HG03108 (cell line): Measurements from ENCODE around the gene SCGN.

Source experiments
- ATAC-seq: cut with Tn5 transposase; IDR thresholded peaks from one replicate; pipeline ENCODE4 v1.9.1; 2021; ENCODE audit warnings: moderate library complexity; ENCODE audit not compliant: unreplicated experiment

Gene SCGN

DNA sequence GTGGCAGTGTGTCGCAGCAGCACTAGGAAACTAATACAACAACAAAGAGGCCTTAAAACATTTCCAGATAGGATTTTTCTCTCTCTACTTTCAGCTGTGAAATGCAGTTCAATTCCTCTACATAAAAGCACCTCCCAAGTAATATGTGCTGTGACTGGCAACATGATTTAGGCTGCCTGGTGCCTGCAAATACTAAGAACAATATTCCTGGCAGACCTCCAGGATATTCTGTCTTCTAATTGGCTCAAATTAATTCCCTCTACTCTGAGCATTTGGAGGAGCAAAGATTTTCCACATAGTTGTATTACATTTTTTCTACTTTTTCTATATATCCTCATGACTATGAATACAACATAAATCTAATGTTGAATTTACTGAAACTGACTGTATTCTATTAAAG, 33.2 kb downstream of the SCGN start:
- ATAC-seq: no peak

DNA sequence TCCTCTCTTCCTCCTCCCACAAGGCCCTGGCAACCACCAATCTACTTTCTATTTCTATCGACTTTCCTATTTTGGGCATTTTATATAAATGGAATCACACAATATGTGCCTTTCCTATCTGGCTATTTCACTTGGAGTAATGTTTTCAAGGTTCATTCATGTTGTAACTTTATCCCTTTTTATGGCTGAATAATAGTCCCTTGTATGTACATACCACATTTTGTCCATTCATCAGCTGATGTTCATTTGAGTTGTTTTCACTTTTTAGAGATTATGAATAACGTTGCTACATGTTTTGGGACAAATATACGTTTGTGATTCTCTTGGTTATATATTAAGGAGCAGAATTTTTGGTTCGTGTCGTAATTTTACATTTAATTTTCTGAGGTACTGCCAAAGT, 33.9 kb downstream of the SCGN start:
- ATAC-seq: no peak

DNA sequence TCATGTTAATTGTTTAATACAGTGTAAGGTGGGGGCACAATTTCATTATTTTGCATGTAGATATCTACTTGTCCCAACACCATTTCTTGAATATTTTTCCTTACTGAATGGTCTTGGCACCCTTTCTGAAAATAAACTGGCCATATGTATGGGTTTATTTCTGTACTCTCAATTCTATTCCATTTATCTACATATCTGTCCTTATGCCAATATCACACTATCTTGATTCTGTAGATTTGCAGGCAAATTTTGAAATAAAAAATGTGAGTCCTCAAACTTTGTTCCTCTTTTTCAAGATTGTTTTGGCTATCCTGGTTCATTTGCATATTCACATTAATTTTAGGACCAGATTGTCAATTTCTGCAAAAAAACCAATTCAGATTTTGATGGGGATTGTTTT, 34.8 kb downstream of the SCGN start:
- ATAC-seq: no peak

DNA sequence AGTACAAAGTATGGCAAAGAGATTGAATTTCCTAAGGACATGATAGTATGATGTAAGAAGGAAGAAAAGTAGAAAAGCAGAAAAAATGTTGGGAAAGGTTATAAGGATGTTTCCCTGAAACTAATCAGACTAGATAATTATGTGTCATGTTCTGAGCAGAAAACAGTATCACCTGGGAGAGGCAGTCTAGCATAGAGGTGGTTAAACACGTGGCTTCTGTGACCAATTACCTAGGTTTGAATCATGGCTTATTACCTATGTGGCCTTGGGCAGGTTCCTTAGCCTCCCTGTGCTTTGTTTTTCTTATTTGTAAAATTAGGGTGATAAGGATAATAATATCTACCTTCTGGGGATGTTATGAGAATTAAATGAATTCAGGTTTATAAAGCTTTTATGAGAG, 38.0 kb downstream of the SCGN start:
- ATAC-seq: no peak

DNA sequence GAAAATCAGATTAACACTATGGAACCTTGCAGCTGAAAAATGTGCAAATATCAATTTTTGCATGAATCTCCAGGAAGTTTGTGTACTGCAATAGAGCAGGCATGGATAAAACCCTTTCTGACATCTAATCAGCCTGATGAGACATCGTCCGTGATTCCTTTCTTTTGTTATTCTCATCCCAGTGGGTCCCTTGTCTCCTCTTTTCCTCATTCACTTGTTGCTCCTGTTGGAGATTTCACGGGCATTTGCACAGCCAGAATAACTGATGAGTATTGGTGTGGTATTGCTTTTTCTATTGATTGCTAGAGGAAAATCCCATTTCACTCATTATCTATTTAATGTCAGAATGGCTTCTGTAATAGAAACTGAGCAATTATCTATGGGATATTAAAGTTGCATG, 39.9 kb downstream of the SCGN start:
- no peak for ATAC-seq

DNA sequence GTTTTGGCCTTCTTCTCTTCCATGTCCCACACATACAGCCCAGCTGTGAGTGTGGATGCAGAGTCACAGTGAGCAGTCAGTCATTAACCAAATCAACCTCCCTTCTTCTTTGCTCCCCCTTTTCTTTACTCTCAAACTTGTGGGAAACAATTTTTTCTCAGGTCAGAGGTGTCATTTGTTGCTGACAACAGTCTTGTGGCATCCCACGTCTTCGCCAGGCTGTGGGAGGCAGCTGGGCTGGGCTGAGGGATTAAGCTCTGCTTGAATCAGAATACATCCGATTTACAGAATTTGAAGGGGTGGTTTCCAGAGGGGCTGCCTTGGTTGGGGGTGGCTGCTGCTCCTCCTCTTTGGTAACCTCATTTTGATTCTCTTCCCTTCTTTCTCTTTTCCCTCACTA, 40.5 kb downstream of the SCGN start:
- ATAC-seq: no peak

DNA sequence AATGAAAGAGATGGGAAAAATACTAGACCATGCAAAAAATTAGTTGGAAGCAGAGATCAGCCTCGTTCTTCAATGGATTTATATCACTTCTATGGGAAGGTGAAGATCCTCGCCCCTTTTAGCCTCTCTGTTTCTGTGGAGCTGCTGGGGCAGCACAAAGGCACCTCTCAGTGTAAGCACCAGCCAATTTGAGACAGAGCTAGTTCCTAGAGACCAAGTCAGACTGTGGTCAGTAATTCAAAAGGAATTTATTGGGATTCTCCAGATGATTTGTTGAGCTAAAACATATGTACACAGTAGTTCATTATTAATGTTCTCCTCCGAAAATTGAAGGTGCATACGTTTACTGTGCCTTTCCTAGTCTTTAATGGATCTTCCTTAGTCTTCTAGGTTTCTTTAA, 42.4 kb downstream of the SCGN start:
- ATAC-seq: no peak

DNA sequence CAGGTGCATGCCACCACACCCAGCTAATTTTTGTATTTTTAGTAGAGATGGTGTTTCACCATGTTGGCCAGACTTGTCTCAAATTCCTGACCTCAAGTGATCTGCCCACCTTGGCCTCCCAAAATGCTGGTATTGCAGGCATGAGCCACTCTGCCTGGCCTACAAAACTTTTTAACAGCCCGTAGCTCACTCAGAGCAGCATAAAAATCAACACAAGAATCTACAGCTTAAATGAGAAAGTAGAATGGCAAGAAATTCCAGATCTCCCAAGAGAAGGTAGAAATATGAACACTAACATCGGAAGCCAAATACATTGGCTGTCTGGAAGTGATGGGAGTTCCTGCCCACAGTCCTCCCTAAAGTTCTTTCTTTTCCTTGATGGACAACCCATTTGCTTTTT, 43.7 kb downstream of the SCGN start:
- ATAC-seq: no peak

DNA sequence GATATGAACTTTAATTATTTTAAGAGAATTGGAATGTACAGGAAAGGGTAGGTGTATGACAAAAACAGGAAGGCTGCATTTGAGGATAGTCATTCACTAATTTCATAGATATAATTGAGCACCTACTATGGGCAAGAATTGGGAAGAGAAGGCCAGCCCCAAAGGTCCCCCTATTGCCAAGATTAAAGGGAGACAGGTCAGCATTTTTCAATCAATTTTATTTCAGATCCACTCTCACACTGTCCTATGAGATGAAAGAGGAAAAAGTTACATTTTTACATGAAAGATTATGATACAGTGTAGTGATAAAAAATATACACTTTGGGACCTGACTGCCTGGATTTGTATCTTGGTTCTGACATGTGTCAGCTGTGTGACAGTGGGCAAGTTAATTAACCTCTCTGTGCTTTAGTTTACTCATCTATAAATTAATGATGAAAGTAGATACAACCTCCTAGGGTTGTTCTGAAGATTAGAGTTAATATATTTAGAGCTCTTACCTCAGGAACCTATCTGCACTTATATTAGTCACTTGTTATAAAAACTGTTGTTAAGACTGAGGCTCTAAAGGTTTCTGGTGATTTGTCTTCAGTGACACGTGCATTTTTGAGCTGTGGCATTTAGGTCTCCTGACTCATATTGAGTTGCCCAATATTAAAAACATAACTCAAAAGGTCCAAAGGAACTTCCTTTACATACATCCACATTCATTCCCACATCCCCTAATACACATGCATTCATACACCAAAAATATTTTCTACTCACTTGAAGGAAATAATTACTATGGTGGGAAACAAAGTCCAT, 45.7 kb downstream of the SCGN start:
- no peak for ATAC-seq

DNA sequence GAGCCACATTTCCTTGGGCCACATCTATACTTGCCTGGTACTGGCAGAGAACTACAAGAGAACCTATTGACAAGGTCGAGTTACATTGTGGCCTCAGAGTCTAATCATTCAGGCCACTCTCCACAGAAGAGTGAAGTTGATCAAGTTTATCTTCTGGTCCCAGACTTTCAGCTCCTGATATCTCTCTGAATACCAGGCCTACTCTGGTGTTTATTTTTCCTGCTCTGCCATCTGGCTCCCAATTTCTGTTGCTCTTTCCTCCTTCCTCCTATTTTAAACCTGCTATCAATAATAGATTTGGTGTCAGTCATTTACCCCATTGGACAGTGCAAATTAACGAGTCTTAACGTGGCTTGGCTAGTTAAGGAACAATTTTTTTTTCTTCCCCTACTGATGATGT, 46.6 kb downstream of the SCGN start:
- ATAC-seq: no peak

DNA sequence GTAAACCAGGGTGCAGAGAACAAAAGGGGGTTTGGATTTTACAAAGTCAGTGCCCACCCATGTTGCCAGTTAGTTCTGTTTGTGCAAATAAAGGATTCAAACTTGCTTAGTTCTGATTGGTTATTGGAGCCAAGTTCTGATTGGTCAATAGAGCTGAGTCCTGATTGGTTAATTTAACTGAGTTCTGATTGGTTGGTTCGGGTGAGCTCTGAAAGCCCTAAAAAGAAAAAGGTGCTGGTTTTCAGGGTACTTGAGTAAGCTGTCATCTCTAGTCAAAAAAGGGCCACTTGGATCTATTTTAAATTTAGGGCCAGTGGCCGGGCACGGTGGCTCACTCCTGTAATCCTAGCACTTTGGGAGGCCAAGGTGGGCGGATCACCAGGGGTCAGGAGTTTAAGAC, 47.6 kb downstream of the SCGN start:
- ATAC-seq: no peak

DNA sequence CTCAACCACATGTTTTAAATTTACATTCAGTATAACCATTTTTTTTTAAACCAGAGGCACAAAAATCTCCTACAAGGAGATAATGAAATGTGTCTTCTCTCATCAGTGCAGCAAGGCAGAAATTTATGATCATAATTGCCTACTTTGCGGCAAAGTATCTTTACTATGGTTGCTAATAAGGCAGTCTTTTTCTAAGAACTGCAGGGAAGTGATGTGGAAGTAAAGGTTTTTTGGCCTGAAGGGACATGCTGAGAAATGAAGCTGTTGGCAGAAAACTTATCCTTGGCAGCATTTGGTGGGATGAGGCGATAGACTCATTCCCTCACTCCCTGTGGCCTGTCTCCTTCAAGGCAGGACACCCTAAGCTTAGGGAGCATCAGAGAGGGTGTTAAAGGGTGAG, 48.7 kb downstream of the SCGN start:
- ATAC-seq: no peak

DNA sequence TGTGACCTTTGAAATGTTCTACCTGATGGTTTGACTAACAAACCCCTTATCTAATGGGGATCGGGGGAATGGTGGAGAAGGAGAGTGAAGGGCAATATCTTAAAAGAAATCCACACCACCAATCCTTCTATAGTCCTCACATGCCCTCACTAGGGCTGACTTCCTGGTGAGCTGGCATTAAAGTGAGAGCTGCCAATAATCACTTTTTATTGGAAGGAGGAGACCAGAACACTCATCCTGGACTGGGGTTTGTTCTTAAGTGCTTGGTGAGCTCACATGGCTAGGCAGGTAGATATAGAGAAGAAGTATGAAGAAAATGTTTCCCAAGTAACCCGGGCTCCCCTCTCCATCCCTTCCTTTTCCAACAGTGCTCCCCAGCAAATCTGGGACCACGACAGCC, 49.8 kb downstream of the SCGN start:
- ATAC-seq: no peak

DNA sequence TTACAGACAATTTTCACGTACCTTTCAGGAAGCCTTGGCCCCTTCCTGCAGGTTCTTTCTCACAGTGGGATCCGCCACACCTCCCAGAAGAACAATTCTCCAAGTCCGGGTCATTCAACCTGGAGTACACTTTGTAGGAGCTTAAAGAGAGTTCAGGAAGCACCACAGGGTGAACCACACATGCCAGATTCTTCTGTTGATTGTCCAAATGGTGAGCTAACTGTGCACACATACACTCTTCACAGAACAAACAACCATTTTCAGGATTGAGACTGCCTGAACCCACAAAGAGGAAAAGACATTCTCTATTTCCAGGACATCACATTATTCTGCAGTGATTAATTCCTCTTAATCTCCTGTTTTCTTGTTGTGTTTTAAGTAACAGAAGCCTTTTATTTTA, 51.0 kb downstream of the SCGN start:
- ATAC-seq: no peak

DNA sequence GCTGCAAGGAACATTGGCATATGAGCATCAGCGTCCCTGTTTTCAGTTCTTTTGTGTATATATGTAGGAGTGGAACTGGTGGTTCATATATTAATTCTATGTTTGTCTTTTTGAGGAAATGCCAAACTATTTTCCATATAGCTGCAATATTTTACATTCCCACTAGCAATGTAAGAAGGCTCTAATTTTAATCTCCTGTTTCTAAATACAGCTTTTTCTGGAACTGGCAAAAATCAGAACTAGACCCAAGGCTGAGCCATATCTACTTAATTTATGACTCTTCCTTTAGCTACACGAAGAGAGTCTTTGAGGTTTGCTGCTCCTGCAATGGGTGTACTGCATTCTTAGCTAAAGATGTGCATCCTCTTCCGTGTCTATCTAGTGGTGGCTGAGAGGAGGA, 52.0 kb downstream of the SCGN start:
- ATAC-seq: no peak

DNA sequence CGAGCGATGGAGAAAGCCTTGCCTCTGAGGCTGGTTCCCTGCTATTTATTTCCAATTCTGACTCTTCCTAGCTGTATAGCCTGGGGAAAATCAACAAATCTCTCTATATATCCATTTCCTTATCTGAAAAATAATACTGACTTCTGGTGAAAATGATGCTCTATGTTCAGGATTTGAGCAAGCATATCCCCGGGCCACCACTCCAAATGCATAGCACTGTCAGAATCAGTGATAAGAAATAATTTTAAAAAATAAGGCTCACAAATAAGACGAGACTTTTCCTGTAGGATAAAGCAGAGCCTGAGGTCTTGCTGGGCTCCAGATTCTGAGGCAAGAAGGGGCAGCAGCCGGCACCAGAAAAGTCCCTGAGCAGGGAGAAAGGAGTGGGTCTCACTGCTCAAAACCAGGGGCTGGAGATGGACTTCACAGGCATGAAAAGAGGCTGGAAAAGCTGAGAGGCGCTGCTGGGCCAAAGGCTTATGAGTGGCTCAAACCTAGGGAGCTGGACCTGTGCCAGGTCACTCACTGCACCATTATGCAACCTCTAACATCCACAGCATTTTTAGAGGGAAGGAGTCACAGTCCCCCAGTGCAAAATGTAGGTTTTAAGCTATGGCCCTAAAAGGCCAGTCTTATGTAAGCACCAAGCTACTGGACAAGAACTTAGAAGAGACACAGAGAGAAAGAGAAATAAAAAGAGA, 54.4 kb downstream of the SCGN start:
- ATAC-seq: no peak

DNA sequence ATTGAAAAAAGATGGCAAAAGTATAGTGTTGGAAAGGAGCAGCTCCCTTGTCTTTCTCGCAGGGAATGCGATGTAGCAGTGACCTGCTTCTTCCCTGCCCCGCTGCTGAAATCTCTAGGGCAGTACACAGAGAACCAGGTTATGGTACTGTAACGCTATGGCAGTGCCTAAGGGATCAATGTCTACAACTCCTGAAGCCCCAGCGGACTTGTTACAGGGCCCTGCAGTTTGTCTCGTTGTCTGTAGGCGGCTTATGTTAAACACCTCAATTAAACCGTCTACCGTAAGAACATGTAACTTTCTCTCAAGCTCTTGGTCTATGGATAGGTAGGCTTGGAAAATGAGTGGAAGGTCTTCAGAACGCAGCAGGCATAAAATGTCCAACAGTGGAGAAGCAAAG, 57.7 kb downstream of the SCGN start:
- no peak for ATAC-seq

DNA sequence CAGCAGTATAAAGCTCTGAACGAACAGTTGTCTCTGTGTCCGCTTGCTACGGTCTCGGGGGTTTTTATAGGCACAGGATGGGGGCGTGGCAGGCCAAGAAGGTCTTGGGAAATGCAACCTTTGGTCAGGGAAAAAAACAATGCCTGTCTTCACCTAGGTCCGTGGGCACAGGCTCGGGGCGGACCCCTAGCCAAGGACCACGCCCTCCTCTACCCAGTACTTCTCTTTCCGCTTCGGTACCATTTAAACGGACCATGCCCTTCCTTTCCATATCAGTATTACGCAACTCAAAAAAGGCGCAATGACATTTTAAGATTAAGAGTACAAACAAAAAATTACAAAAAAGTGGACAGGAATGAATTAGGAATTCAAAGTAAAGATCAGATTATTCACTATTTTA, 58.3 kb downstream of the SCGN start:
- no peak for ATAC-seq

DNA sequence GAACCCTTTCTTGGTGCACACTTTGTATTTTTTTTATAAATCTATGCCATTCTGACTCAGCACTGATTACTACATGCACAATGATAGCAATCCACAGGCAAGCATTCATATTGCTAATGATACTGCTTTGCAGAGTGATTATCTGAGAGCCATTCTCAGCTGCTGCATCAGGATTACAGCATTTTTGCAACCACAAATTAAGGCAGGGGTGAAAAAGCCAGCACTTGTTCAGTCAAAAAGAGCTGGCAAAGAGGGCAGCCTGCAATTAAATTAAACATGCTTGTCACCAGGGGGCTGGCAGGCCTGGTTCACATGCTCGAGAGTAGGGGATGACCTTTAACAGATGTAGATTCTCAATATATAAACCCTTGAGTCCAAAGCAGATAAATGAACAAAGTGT, 61.8 kb downstream of the SCGN start:
- ATAC-seq: no peak

DNA sequence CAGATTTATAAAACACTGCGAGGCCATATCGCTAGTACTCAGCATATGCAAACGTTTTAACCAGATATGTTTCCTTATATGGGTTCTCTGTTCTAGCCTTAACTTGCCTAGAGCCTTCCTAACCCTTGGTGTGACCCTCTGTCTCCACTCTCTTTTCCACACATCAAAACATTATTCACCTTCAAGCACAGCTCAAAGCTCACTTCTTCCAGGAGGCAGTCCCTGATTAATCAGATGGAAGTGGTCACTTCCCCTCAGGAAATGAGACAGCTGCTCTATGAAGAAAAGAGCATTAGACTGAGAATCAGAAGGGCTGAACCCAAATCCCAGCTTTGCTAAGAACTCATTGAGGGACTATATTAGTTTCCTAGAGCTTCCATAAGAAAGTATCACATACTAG, 62.8 kb downstream of the SCGN start:
- ATAC-seq: no peak

DNA sequence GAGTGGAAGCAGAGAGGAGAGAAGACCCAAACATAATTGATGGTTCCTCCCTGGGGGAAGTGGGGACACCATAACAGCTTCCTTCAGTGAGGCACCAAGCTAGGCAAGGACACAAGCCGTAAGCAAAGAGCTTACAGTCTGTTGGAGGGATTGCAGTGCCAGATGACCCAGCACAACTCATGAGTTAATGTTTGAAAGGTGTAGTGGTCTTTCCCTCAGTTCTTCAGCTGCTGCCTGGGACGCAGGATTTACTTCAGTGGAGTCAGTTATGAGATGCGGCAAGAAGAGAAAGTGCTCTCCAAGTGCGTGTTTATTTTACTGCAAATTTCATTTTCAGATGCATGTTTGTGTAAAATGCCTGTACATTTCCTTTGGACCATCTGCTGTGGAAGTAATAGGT, 63.8 kb downstream of the SCGN start:
- no peak for ATAC-seq

DNA sequence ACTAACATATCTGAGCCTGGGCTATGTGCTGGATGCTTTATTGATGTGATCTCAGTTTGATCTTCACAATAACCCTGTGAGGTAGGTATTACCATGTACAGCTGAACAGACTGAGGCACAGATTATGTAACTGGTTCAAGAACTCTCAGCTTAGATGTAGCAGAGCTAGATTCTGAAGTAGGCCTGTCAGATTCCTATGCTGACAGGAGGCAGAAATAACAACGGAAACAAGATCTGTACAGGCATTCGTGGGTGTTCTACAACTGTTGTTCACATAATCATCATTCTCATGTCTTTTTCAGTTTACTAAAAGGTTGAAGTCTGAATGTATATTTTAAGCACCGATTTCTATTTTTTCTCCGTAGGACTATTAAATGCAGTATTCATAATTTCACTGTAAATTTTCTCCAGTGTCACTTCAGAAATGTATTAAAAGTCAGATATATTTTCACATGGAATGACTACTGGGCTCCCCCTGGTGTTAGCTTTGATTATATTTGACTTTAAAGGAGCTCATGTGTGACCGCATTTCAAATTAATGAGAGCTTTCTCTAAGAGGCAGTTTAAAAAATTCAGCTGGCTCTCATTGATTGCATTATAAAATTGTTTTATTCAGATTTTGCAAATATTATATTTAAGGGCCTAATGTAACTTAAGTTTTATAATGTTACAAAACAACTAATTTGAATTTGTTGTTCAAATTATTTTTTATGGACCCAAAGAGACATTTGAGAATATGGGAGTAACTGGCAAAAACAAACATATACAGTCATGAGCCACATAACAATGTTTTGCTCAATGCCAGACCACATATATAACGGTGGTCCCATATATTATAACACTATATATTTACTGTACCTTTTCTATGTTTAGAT, 66.1 kb downstream of the SCGN start:
- no peak for ATAC-seq
